MM.1S (cell line): ENCODE measurements around the gene NOL7.

Experiments
- DNase-seq: peaks from one replicate; pipeline ENCODE4 v3.0.0-alpha.2; 2015
- H2AFZ ChIP-seq: fragments of 300-600 bp; sonication (generic); 2 replicates; pipeline ENCODE4 v1.6.0; 2016; ENCODE audit warnings: antibody characterized with exemption, low read length
- H3F3A ChIP-seq: fragments of 300-600 bp; sonication (generic); 2 replicates; pipeline ENCODE4 v1.6.1; 2016; ENCODE audit warnings: mild to moderate bottlenecking, antibody characterized with exemption, low read length, moderate library complexity, mixed read lengths; ENCODE audit not compliant: insufficient read depth
- H3K27ac ChIP-seq: fragments of 300-600 bp; sonication (generic); 2 replicates; pipeline ENCODE4 v1.5.1; 2016; ENCODE audit warnings: mild to moderate bottlenecking, low read length
- H3K27me3 ChIP-seq: fragments of 300-600 bp; sonication (generic); replicated peaks from 2 replicates; pipeline ENCODE4 v1.6.0; 2016; ENCODE audit warnings: low read length; ENCODE audit not compliant: insufficient read depth
- H3K36me3 ChIP-seq: fragments of 300-600 bp; sonication (generic); replicated peaks from 2 replicates; pipeline ENCODE4 v1.6.1; 2016; ENCODE audit warnings: mild to moderate bottlenecking, low read length, mixed read lengths; ENCODE audit not compliant: insufficient read depth
- H3K4me1 ChIP-seq: fragments of 300-600 bp; sonication (generic); 2 replicates; pipeline ENCODE4 v1.6.1; 2016; ENCODE audit warnings: low read length, mixed read lengths
- H3K4me2 ChIP-seq: fragments of 300-600 bp; sonication (generic); 2 replicates; pipeline ENCODE4 v1.6.0; 2016; ENCODE audit warnings: low read depth, low read length
- H3K4me3 ChIP-seq: fragments of 300-600 bp; sonication (generic); 2 replicates; pipeline ENCODE4 v1.5.1; 2016; ENCODE audit warnings: low read length, mixed read lengths
- H3K79me2 ChIP-seq: fragments of 300-600 bp; sonication (generic); 2 replicates; pipeline ENCODE4 v1.6.1; 2016; ENCODE audit warnings: mixed run types, low read length, mixed read lengths
- H3K9ac ChIP-seq: fragments of 300-600 bp; sonication (generic); 2 replicates; pipeline ENCODE4 v1.6.1; 2016; ENCODE audit warnings: low read length, mixed read lengths
- H3K9me2 ChIP-seq: fragments of 300-600 bp; sonication (generic); replicated peaks from 2 replicates; pipeline ENCODE4 v1.6.1; 2016; ENCODE audit warnings: mild to moderate bottlenecking, low read length, mixed read lengths; ENCODE audit not compliant: insufficient read depth
- H3K9me3 ChIP-seq: fragments of 300-600 bp; sonication (generic); replicated peaks from 2 replicates; pipeline ENCODE4 v1.6.1; 2016; ENCODE audit warnings: mild to moderate bottlenecking, low read length, mixed read lengths; ENCODE audit not compliant: insufficient read depth
- H4K20me1 ChIP-seq: fragments of 300-600 bp; sonication (generic); 2 replicates; pipeline ENCODE4 v1.6.1; 2016; ENCODE audit warnings: mild to moderate bottlenecking, low read length, moderate library complexity, mixed read lengths; ENCODE audit not compliant: insufficient read depth
- EZH2 ChIP-seq: fragments of 300-600 bp; sonication (generic); optimal IDR thresholded peaks from 2 replicates; pipeline ENCODE3; 2017; ENCODE audit warnings: low read depth, mild to moderate bottlenecking, antibody characterized with exemption, low read length, mixed read lengths
- EZH2phosphoT487 ChIP-seq: fragments of 300-600 bp; sonication (generic); IDR thresholded peaks from 2 replicates; pipeline ENCODE4 v1.6.1; 2018; ENCODE audit warnings: antibody characterized with exemption, low read length
- TF ChIP-seq, protein P1 (sequence below): fragments of 300-600 bp; sonication (generic); IDR thresholded peaks from 2 replicates; pipeline ENCODE4 v1.5.1; 2016; ENCODE audit warnings: antibody characterized with exemption, low read length, mixed read lengths

Gene NOL7

DNA sequence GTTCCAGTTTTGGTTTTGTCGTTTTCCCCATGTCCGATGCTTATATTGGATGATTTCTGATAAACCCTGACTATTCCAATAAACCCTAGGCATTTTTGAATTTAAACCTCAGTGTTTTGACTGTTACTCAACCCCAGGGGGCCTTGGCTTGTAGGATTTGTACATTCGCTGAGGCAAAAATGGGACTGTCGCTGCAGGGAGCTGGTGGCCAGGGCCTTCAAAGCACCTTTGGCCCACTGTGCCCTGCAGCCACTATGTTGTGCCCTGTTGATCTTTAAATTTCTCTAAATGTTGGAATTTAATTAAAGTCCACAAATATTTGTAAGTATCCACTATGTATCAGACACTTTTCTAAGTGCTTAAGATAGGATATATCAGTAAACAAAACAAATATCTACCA lies 9.5 kb upstream of the NOL7 start:
- Histone ChIP-seq H3K9me3 (no peaks in the 10 kb centered on the region), H3K27me3 (no peaks in the 10 kb centered on the region), H3K9ac (no peak overlapping the region), H3K79me2 (no peaks in the 10 kb centered on the region), H3K36me3 (no peaks in the 10 kb centered on the region), H3K4me1 (peaks cover 5% of the 10 kb centered on the region), H4K20me1 (no peaks in the 10 kb centered on the region), H3K4me3 (no peak overlapping the region), H3K4me2 (no peak overlapping the region), H2AFZ (no peak overlapping the region), H3F3A (peaks cover 2% of the 10 kb centered on the region; the same call in 1 of the 2 replicates), H3K27ac (no peak overlapping the region), H3K9me2 (no peaks in the 10 kb centered on the region)
- no peak for DNase-seq
- TF ChIP-seq EZH2 (no peak), EZH2phosphoT487 (no peak)
- TF ChIP-seq, protein P1, sequence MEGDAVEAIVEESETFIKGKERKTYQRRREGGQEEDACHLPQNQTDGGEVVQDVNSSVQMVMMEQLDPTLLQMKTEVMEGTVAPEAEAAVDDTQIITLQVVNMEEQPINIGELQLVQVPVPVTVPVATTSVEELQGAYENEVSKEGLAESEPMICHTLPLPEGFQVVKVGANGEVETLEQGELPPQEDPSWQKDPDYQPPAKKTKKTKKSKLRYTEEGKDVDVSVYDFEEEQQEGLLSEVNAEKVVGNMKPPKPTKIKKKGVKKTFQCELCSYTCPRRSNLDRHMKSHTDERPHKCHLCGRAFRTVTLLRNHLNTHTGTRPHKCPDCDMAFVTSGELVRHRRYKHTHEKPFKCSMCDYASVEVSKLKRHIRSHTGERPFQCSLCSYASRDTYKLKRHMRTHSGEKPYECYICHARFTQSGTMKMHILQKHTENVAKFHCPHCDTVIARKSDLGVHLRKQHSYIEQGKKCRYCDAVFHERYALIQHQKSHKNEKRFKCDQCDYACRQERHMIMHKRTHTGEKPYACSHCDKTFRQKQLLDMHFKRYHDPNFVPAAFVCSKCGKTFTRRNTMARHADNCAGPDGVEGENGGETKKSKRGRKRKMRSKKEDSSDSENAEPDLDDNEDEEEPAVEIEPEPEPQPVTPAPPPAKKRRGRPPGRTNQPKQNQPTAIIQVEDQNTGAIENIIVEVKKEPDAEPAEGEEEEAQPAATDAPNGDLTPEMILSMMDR, result no peak

- Histone ChIP-seq H3K9ac (peak overlapping the region; percentile 41; the same call in 1 of the 2 replicates), H3K4me3 (peak overlapping the region; percentile 42), H4K20me1 (peaks cover 8% of the 10 kb centered on the region; the same call in 1 of the 2 replicates), H3K4me1 (peaks cover 33% of the 10 kb centered on the region), H3K36me3 (no peaks in the 10 kb centered on the region), H3K79me2 (peaks cover 28% of the 10 kb centered on the region), H3F3A (peaks cover 27% of the 10 kb centered on the region), H3K27me3 (no peaks in the 10 kb centered on the region), H3K9me3 (no peaks in the 10 kb centered on the region), H2AFZ (peak overlapping the region; percentile 2; the same call in 1 of the 2 replicates), H3K4me2 (peak overlapping the region; percentile 64), H3K27ac (peak overlapping the region; percentile 78), H3K9me2 (no peaks in the 10 kb centered on the region)
- DNase-seq, result peak; percentile 62
- no peak for TF ChIP-seq EZH2
- no peak for TF ChIP-seq EZH2phosphoT487
- TF ChIP-seq, protein P1, result no peak
Measured at GRCh38 chr6:13611715-13612114, 3.4 kb upstream of the NOL7 start.

- peaks cover 35% of the 10 kb centered on the region for H3K4me1 ChIP-seq
- no peak for DNase-seq
- no peaks in the 10 kb centered on the region for H3K27me3 ChIP-seq
- peaks cover 40% of the 10 kb centered on the region for H3K79me2 ChIP-seq
- H3K4me2 ChIP-seq, result peak overlapping the region; percentile 83
- no peaks in the 10 kb centered on the region for H3K9me2 ChIP-seq
- no peaks in the 10 kb centered on the region for H3K36me3 ChIP-seq
- no peak overlapping the region for H3K27ac ChIP-seq
- no peak overlapping the region for H3K9ac ChIP-seq
- H3K4me3 ChIP-seq, result no peak overlapping the region
- H4K20me1 ChIP-seq, result peaks cover 8% of the 10 kb centered on the region; the same call in 1 of the 2 replicates
- H3F3A ChIP-seq, result peaks cover 27% of the 10 kb centered on the region
- H3K9me3 ChIP-seq, result no peaks in the 10 kb centered on the region
- TF ChIP-seq, protein P1, result no peak
- TF ChIP-seq EZH2phosphoT487 (no peak), EZH2 (no peak)
- H2AFZ ChIP-seq, result no peak overlapping the region
Measured at GRCh38 chr6:13613029-13613594, 2.0 kb upstream of the NOL7 start.
